ENCODE measurements around the gene PDRG1. TPM values are rescaled to one million over a fixed set of nuclear protein-coding genes. Genes with fewer than 3 reads are reported as not detected.

The PDRG1 gene
- polyA plus RNA-seq, 1 donor from 2014 or later: 26.5 TPM

Other genes starting within 250 kb of the PDRG1 start
- gene BCL2L1, start 229.2 kb downstream of the PDRG1 start, polyA plus RNA-seq: 9.8 TPM
- gene TPX2, start 212.8 kb downstream of the PDRG1 start, polyA plus RNA-seq: 0.49 TPM
- not detected for gene MYLK2, start 132.7 kb downstream of the PDRG1 start, polyA plus RNA-seq
- gene FOXS1, start 106.4 kb downstream of the PDRG1 start, polyA plus RNA-seq: not detected
- not detected for gene DUSP15, start 81.5 kb downstream of the PDRG1 start, polyA plus RNA-seq
- not detected for gene TTLL9, start 81.4 kb downstream of the PDRG1 start, polyA plus RNA-seq
- not detected for gene XKR7, start 16.1 kb upstream of the PDRG1 start, polyA plus RNA-seq
- gene CCM2L, start 58.4 kb upstream of the PDRG1 start, polyA plus RNA-seq: not detected
- 52.0 TPM for gene HCK, start 100.2 kb upstream of the PDRG1 start, polyA plus RNA-seq
- 30.1 TPM for gene TM9SF4, start 157.7 kb upstream of the PDRG1 start, polyA plus RNA-seq